SH-SY5Y (cell line): ENCODE data around the gene OMP.

Experiments
- GATA2 ChIP-seq: IDR thresholded peaks from 2 replicates; pipeline ENCODE4 v1.6.1; 2011; ENCODE audit warnings: mild to moderate bottlenecking, low read depth, low read length
- GATA3 ChIP-seq: IDR thresholded peaks from 2 replicates; pipeline ENCODE4 v1.6.1; 2011; ENCODE audit warnings: low read depth, mild to moderate bottlenecking, low read length, moderate library complexity

DNA sequence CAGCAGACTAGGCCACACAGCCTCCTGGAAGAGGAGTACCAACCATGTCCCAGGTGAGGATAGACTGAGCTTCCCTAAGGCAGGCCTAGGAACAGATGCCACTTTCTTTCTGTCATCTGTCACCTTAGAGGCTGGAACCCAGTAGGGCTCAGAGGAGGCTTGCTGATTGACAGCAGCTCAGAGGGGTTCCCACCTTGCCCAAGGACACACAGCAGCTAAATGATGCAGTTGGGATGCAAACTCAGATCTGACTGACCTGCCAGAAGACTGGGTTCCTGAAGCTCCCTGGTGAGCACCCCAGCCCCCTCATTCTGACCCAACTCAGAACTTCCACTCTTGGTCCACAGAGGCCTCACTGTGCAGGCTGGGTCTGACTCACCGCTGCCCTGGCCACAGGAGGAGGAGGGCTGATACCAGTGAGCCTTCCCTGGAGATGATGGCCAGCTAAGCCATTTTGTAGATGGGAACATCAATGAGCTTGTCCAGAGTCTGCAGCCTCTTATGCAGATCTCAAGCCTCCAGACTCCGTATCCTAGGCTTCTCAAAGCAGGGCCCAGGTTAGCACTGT is 21.9 kb upstream of the OMP start:
- no peak for TF ChIP-seq GATA3
- TF ChIP-seq GATA2 = no peak
